22Rv1 (cell line): ENCODE data around the gene GPR179.

Experiments used
- H3K27ac ChIP-seq: fragments of 450-650 bp; 2 replicates; pipeline ENCODE4 v1.5.1; 2017
- CTCF ChIP-seq: fragments of 450-650 bp; IDR thresholded peaks from 2 replicates; pipeline ENCODE4 v1.5.1; 2017; ENCODE audit warnings: mild to moderate bottlenecking
- ZFX ChIP-seq: fragments of 450-650 bp; IDR thresholded peaks from 2 replicates; pipeline ENCODE4 v1.6.1; 2017; ENCODE audit warnings: antibody characterized with exemption, borderline replicate concordance

The GPR179 gene

GRCh38 chr17:38342886-38343607 is 709 bp downstream of the GPR179 start:
- no peak overlapping the region for H3K27ac ChIP-seq
- no peak for TF ChIP-seq CTCF
- TF ChIP-seq ZFX, result no peak

- TF ChIP-seq CTCF (no peak), ZFX (no peak)
- H3K27ac ChIP-seq, result no peak overlapping the region
These were observed 2.6 kb downstream of the GPR179 start for GRCh38 chr17:38341035-38341721.

- no peak for TF ChIP-seq CTCF
- TF ChIP-seq ZFX, result no peak
- H3K27ac ChIP-seq, result no peak overlapping the region
These were observed 3.9 kb downstream of the GPR179 start for GRCh38 chr17:38339891-38340290.

GRCh38 chr17:38338535-38338934 is 5.2 kb downstream of the GPR179 start:
- H3K27ac ChIP-seq, result no peak overlapping the region
- no peak for TF ChIP-seq ZFX
- TF ChIP-seq CTCF, result no peak

- no peak for TF ChIP-seq ZFX
- TF ChIP-seq CTCF, result no peak
- H3K27ac ChIP-seq, result no peak overlapping the region
These were observed 5.7 kb downstream of the GPR179 start for GRCh38 chr17:38338053-38338452.

GRCh38 chr17:38336838-38337237 is 6.9 kb downstream of the GPR179 start:
- TF ChIP-seq ZFX (no peak), CTCF (no peak)

More at GRCh38 chr17:38336838-38337237, 6.9 kb downstream of the GPR179 start:
- no peak overlapping the region for H3K27ac ChIP-seq
